ENCODE measurements around the gene POLRMT. TPM values are rescaled to one million over a fixed set of nuclear protein-coding genes. Genes with fewer than 3 reads are reported as not detected.
"Not testable (repeated sequence)": the region's sequence is repeated elsewhere in the genome, so short reads cannot be mapped to it uniquely, and the experiment has no call there.

The POLRMT gene
- total RNA-seq, 1 experiment from 2014 or later: 51.4 TPM

GRCh38 chr19:674282-675151 lies 41.2 kb upstream of the POLRMT start:
- TF ChIP-seq CTCF (IDR thresholded peaks at IDR 0.05; ENCODE audit: unreplicated experiment): no peak
- Mint-ChIP-seq H3K9me3 (ENCODE audit: low read depth, unreplicated experiment) (no peaks in the 10 kb centered on the region), H3K4me1 (ENCODE audit: low read depth, unreplicated experiment) (no peaks in the 10 kb centered on the region), H3K27me3 (ENCODE audit: unreplicated experiment) (no peaks in the 10 kb centered on the region), H3K36me3 (ENCODE audit: insufficient read depth, unreplicated experiment) (peaks cover 10% of the 10 kb centered on the region), H3K27ac (ENCODE audit: unreplicated experiment) (no peak overlapping the region), H3K4me3 (ENCODE audit: low read depth, unreplicated experiment) (no peak overlapping the region)
- no peak for DNase-seq
- no TSS peak for BruUV-seq (replicated peaks)
- intact Hi-C loops (cut with micrococcal nuclease; ENCODE audit: unreplicated experiment): no loop called here
- CTCF ChIA-PET: no interaction called here

GRCh38 chr19:670609-671075 lies 37.3 kb upstream of the POLRMT start:
- no peak for DNase-seq
- Mint-ChIP-seq H3K9me3 (ENCODE audit: low read depth, unreplicated experiment) (no peaks in the 10 kb centered on the region), H3K4me3 (ENCODE audit: low read depth, unreplicated experiment) (no peak overlapping the region), H3K27ac (ENCODE audit: unreplicated experiment) (no peak overlapping the region), H3K4me1 (ENCODE audit: low read depth, unreplicated experiment) (no peaks in the 10 kb centered on the region), H3K36me3 (ENCODE audit: insufficient read depth, unreplicated experiment) (peaks cover 6% of the 10 kb centered on the region), H3K27me3 (ENCODE audit: unreplicated experiment) (no peaks in the 10 kb centered on the region)
- intact Hi-C loops (cut with micrococcal nuclease; ENCODE audit: unreplicated experiment): no loop called here
- no TSS peak for BruUV-seq (replicated peaks)
- TF ChIP-seq CTCF (IDR thresholded peaks at IDR 0.05; ENCODE audit: unreplicated experiment): no peak
- CTCF ChIA-PET: no interaction called here

GRCh38 chr19:668675-669434 lies 35.5 kb upstream of the POLRMT start:
- H3K9me3 Mint-ChIP-seq (ENCODE audit: low read depth, unreplicated experiment); H3K4me3 Mint-ChIP-seq (ENCODE audit: low read depth, unreplicated experiment); BruUV-seq (replicated peaks); H3K36me3 Mint-ChIP-seq (ENCODE audit: insufficient read depth, unreplicated experiment); intact Hi-C loops (cut with micrococcal nuclease; ENCODE audit: unreplicated experiment); H3K27me3 Mint-ChIP-seq (ENCODE audit: unreplicated experiment); DNase-seq; H3K27ac Mint-ChIP-seq (ENCODE audit: unreplicated experiment); H3K4me1 Mint-ChIP-seq (ENCODE audit: low read depth, unreplicated experiment): not testable (repeated sequence)
- CTCF ChIA-PET: interaction anchor here (0.7 kb wide), 1 partner anchor 18 kb away, joined by 4 read pairs; no protein-coding TSS in a partner anchor

DNA sequence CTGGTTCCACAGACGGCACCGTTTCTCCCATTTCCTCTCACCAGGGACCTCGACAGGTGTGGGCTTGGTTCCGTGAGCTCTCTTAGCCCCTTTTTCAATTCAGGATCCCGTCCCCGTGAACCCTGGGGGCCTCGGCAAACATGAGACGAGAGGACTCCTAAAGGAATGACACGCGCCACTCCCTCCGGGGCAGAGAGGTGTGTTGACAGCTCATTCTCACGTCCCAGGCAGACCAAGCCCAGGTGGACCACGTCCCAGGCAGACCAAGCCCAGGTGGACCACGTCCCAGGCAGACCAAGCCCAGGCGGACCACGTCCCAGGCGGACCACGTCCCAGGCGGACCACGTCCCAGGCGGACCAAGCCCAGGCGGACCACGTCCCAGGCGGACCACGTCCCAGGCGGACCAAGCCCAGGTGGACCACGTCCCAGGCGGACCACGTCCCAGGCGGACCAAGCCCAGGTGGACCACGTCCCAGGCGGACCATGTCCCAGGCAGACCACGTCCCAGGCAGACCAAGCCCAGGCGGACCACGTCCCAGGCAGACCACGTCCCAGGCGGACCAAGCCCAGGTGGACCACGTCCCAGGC lies 33.7 kb upstream of the POLRMT start:
- intact Hi-C loops (cut with micrococcal nuclease; ENCODE audit: unreplicated experiment); H3K27ac Mint-ChIP-seq (ENCODE audit: unreplicated experiment); BruUV-seq (replicated peaks); DNase-seq; H3K9me3 Mint-ChIP-seq (ENCODE audit: low read depth, unreplicated experiment); H3K4me3 Mint-ChIP-seq (ENCODE audit: low read depth, unreplicated experiment); H3K4me1 Mint-ChIP-seq (ENCODE audit: low read depth, unreplicated experiment); H3K27me3 Mint-ChIP-seq (ENCODE audit: unreplicated experiment): not testable (repeated sequence)
- CTCF ChIA-PET: interaction anchor here (0.6 kb wide), 1 partner anchor 47 kb away, joined by 3 read pairs; no protein-coding TSS in a partner anchor
- peaks cover 13% of the 10 kb centered on the region for H3K36me3 Mint-ChIP-seq (ENCODE audit: insufficient read depth, unreplicated experiment)

- Mint-ChIP-seq H3K4me3 (ENCODE audit: low read depth, unreplicated experiment) (peak overlapping the region; percentile 12), H3K4me1 (ENCODE audit: low read depth, unreplicated experiment) (peaks cover 11% of the 10 kb centered on the region), H3K27ac (ENCODE audit: unreplicated experiment) (no peak overlapping the region), H3K27me3 (ENCODE audit: unreplicated experiment) (no peaks in the 10 kb centered on the region), H3K36me3 (ENCODE audit: insufficient read depth, unreplicated experiment) (peaks cover 27% of the 10 kb centered on the region), H3K9me3 (ENCODE audit: low read depth, unreplicated experiment) (no peaks in the 10 kb centered on the region)
- no TSS peak for BruUV-seq (replicated peaks)
- peak; percentile 87 for DNase-seq
- CTCF ChIA-PET: interaction anchor here (0.7 kb wide), 1 partner anchor 66 kb away, joined by 5 read pairs; no protein-coding TSS in a partner anchor
- intact Hi-C loops (cut with micrococcal nuclease; ENCODE audit: unreplicated experiment): loop anchor here (2.0 kb wide), 1 partner anchor 70 kb away; no protein-coding TSS in a partner anchor
- TF ChIP-seq CTCF (IDR thresholded peaks at IDR 0.05; ENCODE audit: unreplicated experiment): peak; percentile 69
Measured at GRCh38 chr19:664913-665443, 31.6 kb upstream of the POLRMT start.

Data from Calu3 (cell line).